ENCODE data around the gene TPST2.

The TPST2 gene

DNA sequence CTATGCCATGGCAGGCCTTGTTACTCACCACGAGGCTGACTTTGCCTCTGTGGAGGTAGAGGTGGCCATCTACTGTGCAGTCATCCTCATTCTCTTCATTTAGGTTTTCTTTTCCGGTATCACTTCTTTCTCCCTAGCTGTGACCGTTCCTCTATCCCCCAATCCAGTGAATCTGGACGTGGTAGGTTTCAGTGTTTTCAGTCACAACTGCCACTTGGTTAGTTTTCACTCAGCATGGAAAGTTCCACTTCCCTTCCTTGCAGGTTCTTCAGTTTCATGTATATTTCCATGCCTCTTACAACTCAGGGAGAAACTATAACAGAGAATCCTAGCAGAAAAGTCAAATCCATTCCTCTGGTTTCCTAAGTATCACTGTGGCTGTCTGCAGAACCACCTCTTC lies 108.2 kb downstream of the TPST2 start:
- H3K27ac ChIP-seq (ENCODE audit: low read depth, low read length): no peak overlapping the region
- peaks cover 41 to 45% of the 10 kb centered on the region in 2 donors for H3K4me1 ChIP-seq (ENCODE audit: control insufficient read depth in 1 of 2, insufficient read depth in 2 of 2, low read length in 2 of 2)
- no peak overlapping the region for H3K9ac ChIP-seq (ENCODE audit: low read depth in 1 of 2, low read length in 2 of 2)

DNA sequence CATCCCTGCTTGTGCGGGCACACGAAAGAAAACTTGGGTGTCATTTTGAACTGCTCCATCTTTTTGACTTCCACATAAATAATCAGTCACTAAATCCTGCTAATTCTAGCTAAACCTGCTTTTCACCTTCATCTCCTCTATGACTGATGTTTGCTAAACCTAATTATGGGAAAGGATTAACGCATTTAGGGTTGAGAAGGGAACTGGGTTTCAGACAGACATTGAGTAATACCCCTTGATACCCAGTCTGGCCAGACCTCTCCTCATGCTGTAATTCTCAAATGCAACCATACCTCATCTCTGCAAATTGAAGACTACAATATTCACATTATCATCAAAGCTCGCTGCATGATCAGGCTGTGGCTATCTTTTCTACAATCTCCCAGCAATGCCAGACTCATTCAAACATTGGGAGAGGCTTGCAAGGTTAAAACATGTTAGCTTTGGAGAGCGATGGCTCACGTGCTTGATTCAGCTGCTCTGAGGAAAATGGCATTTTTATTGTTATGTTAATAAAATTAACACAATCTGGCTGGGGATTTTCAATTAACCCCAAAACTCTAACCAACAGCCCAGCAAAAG lies 108.7 kb downstream of the TPST2 start:
- Histone ChIP-seq H3K9me3 (ENCODE audit: control insufficient read depth in 1 of 2, low read length in 2 of 2) (no peaks in the 10 kb centered on the region), H3K27me3 (ENCODE audit: control insufficient read depth in 1 of 2, insufficient read depth in 2 of 2, low read length in 2 of 2) (no peaks in the 10 kb centered on the region), H3K4me1 (ENCODE audit: control insufficient read depth in 1 of 2, insufficient read depth in 2 of 2, low read length in 2 of 2) (peaks cover 41 to 45% of the 10 kb centered on the region in 2 donors), H3K4me3 (ENCODE audit: low read depth in 1 of 2, low read length in 2 of 2) (no peak overlapping the region), H3K9ac (ENCODE audit: low read depth in 1 of 2, low read length in 2 of 2) (no peak overlapping the region), H3K36me3 (ENCODE audit: control insufficient read depth in 1 of 2, insufficient read depth in 2 of 2, low read length in 2 of 2) (peaks cover 11% of the 10 kb centered on the region in 2 donors), H3K27ac (ENCODE audit: low read depth, low read length) (no peak overlapping the region)

More for the DNA sequence above, 108.2 kb downstream of the TPST2 start:
- H3K4me3 ChIP-seq (ENCODE audit: low read depth in 1 of 2, low read length in 2 of 2): no peak overlapping the region
- H3K36me3 ChIP-seq (ENCODE audit: control insufficient read depth in 1 of 2, insufficient read depth in 2 of 2, low read length in 2 of 2): peaks cover 8 to 9% of the 10 kb centered on the region in 2 donors
- no peaks in the 10 kb centered on the region for H3K9me3 ChIP-seq (ENCODE audit: control insufficient read depth in 1 of 2, low read length in 2 of 2)
- H3K27me3 ChIP-seq (ENCODE audit: control insufficient read depth in 1 of 2, insufficient read depth in 2 of 2, low read length in 2 of 2): no peaks in the 10 kb centered on the region

DNA sequence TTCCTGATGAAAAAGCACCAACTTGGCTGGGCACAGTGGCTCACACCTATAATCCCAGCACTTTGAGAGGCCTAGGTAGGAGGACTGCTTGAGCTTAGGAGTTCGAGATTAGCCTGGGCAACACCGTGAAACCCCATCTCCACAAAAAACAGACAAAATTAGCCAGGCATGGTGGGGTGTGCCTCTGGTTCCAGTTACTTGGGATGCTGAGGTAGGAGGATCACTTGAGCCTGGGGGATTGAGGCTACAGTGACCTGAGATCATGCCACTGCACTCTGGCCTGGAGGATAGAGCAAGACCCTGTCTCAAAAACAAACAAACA lies 109.4 kb downstream of the TPST2 start:
- Histone ChIP-seq H3K9me3 (ENCODE audit: control insufficient read depth in 1 of 2, low read length in 2 of 2) (no peaks in the 10 kb centered on the region), H3K9ac (ENCODE audit: low read depth in 1 of 2, low read length in 2 of 2) (no peak overlapping the region), H3K4me3 (ENCODE audit: low read depth in 1 of 2, low read length in 2 of 2) (no peak overlapping the region), H3K27me3 (ENCODE audit: control insufficient read depth in 1 of 2, insufficient read depth in 2 of 2, low read length in 2 of 2) (no peaks in the 10 kb centered on the region), H3K27ac (ENCODE audit: low read depth, low read length) (no peak overlapping the region), H3K4me1 (ENCODE audit: control insufficient read depth in 1 of 2, insufficient read depth in 2 of 2, low read length in 2 of 2) (peaks cover 41 to 45% of the 10 kb centered on the region in 2 donors), H3K36me3 (ENCODE audit: control insufficient read depth in 1 of 2, insufficient read depth in 2 of 2, low read length in 2 of 2) (peaks cover 11 to 14% of the 10 kb centered on the region in 2 donors)

DNA sequence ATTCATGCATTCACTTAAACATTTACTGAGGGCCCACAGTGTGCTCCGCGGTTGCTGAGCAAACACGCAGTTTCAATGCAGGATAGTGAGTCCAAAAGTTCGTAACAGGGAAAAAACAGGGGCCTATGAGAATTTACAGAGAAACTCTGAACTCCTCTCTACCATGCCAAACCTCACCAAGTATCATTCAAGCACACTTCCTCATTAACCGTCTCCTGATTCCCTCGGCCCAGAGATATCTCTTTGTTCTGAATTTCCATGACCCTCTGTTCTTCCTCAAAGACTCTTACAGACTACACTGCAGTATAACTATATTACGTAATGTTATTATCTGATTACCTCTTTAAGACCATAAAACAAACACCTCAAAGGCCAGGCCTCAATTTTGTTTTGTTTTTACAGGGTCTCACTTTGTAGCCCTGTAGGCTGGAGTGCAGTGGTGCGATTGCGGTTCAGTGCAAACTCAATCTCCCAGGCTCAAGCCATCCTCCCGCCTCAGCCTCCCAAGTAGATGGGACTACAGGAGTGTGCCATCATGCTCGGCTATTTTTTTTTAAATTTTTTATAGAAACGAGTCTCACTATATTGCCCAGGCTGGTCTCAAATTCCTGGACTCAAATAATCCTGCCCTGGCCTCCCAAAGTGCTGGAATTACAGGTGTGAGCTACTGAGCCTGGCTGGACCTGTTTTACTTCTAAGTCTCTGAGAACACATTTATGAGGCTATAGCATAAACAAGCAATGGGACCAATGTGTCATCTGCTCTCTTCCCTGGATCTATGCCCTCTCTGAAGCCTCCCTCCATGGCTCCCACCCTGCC lies 109.9 kb downstream of the TPST2 start:
- Histone ChIP-seq H3K4me3 (ENCODE audit: low read depth in 1 of 2, low read length in 2 of 2) (peak overlapping the region; percentile 60 to 64), H3K27me3 (ENCODE audit: control insufficient read depth in 1 of 2, insufficient read depth in 2 of 2, low read length in 2 of 2) (no peaks in the 10 kb centered on the region), H3K27ac (ENCODE audit: low read depth, low read length) (no peak overlapping the region), H3K9ac (ENCODE audit: low read depth in 1 of 2, low read length in 2 of 2) (peak overlapping the region; percentile 50 to 73), H3K4me1 (ENCODE audit: control insufficient read depth in 1 of 2, insufficient read depth in 2 of 2, low read length in 2 of 2) (peaks cover 38 to 43% of the 10 kb centered on the region in 2 donors), H3K9me3 (ENCODE audit: control insufficient read depth in 1 of 2, low read length in 2 of 2) (no peaks in the 10 kb centered on the region), H3K36me3 (ENCODE audit: control insufficient read depth in 1 of 2, insufficient read depth in 2 of 2, low read length in 2 of 2) (peaks cover 14 to 15% of the 10 kb centered on the region in 2 donors)

DNA sequence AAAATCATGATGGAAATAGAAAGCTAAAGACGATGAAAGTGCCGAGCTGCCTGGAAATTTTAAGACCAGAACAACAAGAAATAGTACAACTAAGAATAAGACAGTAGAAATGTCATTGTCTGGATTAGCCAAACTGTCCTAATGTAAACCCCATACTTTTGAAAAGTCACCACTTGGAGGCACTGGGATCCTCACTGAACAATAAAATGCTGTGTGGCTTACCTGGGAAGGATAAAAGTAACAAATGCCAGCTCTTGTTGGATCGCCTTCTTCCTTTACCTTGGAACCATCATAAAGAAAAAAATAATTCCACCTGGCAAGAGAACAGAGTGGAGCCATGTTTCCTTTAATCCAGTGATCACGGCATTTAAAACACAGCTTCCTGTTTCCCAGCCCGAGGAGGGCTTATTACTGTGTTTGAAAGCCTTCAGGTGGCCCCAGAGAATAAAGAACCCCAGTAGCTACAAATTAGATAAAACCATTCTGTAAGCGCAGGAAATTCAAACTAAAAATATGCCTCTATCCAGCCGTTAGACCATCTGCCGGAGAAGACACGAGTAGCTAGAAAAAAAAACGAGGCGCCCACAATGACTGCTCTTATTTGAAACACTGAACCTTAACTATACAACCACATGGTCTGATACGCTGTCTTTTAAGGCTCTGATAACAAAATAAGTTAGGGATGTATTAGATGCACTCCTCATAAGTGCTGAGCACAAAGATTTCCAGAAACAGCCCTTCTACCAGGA lies 110.7 kb downstream of the TPST2 start:
- Histone ChIP-seq H3K27ac (ENCODE audit: low read depth, low read length) (no peak overlapping the region), H3K4me3 (ENCODE audit: low read depth in 1 of 2, low read length in 2 of 2) (peak overlapping the region; percentile 60 to 64), H3K9ac (ENCODE audit: low read depth in 1 of 2, low read length in 2 of 2) (peak overlapping the region; percentile 50 to 73), H3K36me3 (ENCODE audit: control insufficient read depth in 1 of 2, insufficient read depth in 2 of 2, low read length in 2 of 2) (peaks cover 14 to 19% of the 10 kb centered on the region in 2 donors), H3K27me3 (ENCODE audit: control insufficient read depth in 1 of 2, insufficient read depth in 2 of 2, low read length in 2 of 2) (no peaks in the 10 kb centered on the region), H3K4me1 (ENCODE audit: control insufficient read depth in 1 of 2, insufficient read depth in 2 of 2, low read length in 2 of 2) (peaks cover 30 to 36% of the 10 kb centered on the region in 2 donors), H3K9me3 (ENCODE audit: control insufficient read depth in 1 of 2, low read length in 2 of 2) (no peaks in the 10 kb centered on the region)

DNA sequence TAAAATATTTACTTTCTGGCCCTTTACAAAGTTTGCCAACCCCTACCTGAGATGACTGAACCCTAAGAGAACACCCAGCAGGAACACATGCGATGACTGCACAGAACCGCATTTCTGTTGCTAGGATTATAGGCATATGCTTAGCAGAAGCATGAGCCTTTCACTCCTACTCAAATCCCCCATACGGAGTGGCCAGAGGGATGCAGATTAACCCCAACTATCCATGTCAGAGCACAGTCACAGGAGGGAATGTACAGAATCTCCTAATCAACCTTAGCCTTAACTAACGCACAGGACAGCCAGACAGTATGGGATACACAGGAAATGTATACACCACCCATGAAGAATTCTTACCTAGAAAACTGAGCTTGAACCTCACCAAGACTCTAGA lies 112.6 kb downstream of the TPST2 start:
- H3K36me3 ChIP-seq (ENCODE audit: control insufficient read depth in 1 of 2, insufficient read depth in 2 of 2, low read length in 2 of 2): peaks cover 25 to 33% of the 10 kb centered on the region in 2 donors
- no peak overlapping the region for H3K4me3 ChIP-seq (ENCODE audit: low read depth in 1 of 2, low read length in 2 of 2)
- no peaks in the 10 kb centered on the region for H3K27me3 ChIP-seq (ENCODE audit: control insufficient read depth in 1 of 2, insufficient read depth in 2 of 2, low read length in 2 of 2)
- peaks cover 19 to 26% of the 10 kb centered on the region in 2 donors for H3K4me1 ChIP-seq (ENCODE audit: control insufficient read depth in 1 of 2, insufficient read depth in 2 of 2, low read length in 2 of 2)
- no peak overlapping the region for H3K9ac ChIP-seq (ENCODE audit: low read depth in 1 of 2, low read length in 2 of 2)
- H3K9me3 ChIP-seq (ENCODE audit: control insufficient read depth in 1 of 2, low read length in 2 of 2): no peaks in the 10 kb centered on the region
- H3K27ac ChIP-seq (ENCODE audit: low read depth, low read length): no peak overlapping the region

DNA sequence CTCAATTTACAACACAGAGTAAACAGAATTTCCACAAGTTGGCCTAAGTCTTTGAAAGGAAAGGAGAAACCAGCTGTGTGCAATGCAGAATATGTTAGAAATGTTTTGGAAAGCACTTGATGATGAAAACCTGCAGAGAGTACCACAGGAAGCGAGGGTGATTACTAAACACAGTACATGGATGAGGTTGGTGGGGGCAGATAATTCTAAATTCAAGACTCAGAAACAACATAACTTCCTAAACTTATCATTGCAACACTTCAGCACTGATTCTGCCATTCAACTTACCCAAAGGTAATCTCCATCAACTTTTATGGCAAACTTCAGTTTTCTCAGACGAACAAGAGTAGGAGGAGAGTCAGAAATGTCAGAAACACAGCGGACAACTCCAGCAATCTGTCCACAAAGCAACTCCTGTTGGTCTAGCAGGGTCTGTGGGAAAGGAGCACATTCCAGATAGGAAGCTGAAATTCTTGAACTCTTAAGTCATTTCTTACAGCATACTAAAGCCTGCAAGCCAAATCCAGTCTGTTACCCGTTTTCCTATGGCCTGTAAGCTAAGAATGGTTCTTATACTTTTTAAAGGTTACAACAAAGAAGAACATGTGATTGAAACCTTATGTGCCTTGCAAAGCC lies 113.1 kb downstream of the TPST2 start:
- Histone ChIP-seq H3K4me3 (ENCODE audit: low read depth in 1 of 2, low read length in 2 of 2) (no peak overlapping the region), H3K36me3 (ENCODE audit: control insufficient read depth in 1 of 2, insufficient read depth in 2 of 2, low read length in 2 of 2) (peaks cover 28 to 39% of the 10 kb centered on the region in 2 donors), H3K9me3 (ENCODE audit: control insufficient read depth in 1 of 2, low read length in 2 of 2) (no peaks in the 10 kb centered on the region), H3K9ac (ENCODE audit: low read depth in 1 of 2, low read length in 2 of 2) (no peak overlapping the region), H3K27me3 (ENCODE audit: control insufficient read depth in 1 of 2, insufficient read depth in 2 of 2, low read length in 2 of 2) (no peaks in the 10 kb centered on the region), H3K27ac (ENCODE audit: low read depth, low read length) (no peak overlapping the region), H3K4me1 (ENCODE audit: control insufficient read depth in 1 of 2, insufficient read depth in 2 of 2, low read length in 2 of 2) (peaks cover 19 to 21% of the 10 kb centered on the region in 2 donors)

DNA sequence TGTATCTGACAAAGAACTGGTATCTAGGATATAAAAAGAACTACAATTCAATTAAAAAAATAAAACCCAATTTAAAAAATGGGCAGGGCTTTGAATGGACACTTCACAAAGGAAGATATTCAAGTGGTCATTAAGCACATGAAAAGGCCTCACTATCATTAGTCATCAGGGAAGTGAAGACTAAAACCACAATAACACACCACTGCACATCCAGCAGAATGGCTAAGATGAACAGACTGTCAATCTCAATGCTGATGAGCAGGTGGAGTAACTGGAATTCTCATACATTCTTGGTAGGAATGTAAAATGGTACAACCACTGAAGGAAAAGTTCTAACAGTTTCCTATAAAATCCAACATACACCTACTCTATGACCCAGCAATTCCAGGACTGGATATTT lies 115.2 kb downstream of the TPST2 start:
- Histone ChIP-seq H3K27ac (ENCODE audit: low read depth, low read length) (no peak overlapping the region), H3K9me3 (ENCODE audit: control insufficient read depth in 1 of 2, low read length in 2 of 2) (no peaks in the 10 kb centered on the region), H3K4me3 (ENCODE audit: low read depth in 1 of 2, low read length in 2 of 2) (no peak overlapping the region), H3K27me3 (ENCODE audit: control insufficient read depth in 1 of 2, insufficient read depth in 2 of 2, low read length in 2 of 2) (no peaks in the 10 kb centered on the region), H3K9ac (ENCODE audit: low read depth in 1 of 2, low read length in 2 of 2) (no peak overlapping the region), H3K4me1 (ENCODE audit: control insufficient read depth in 1 of 2, insufficient read depth in 2 of 2, low read length in 2 of 2) (peaks cover 8 to 9% of the 10 kb centered on the region in 2 donors), H3K36me3 (ENCODE audit: control insufficient read depth in 1 of 2, insufficient read depth in 2 of 2, low read length in 2 of 2) (peaks cover 46 to 60% of the 10 kb centered on the region in 2 donors)

All from duodenal mucosa (tissue), 2 donors.